Uterus (tissue), 2 donors: Measurements from ENCODE around the gene ARHGAP31.

ENCODE experiments used
- CTCF ChIP-seq, 4 experiments: fragments of 200-600 bp in 2 of 4; fragments of 450-650 bp in 2 of 4; sonication (generic) in 2 of 4; IDR thresholded peaks; one replicate each; pipeline ENCODE4 v1.5.1; 2016 to 2019; ENCODE audit warnings: antibody characterized with exemption in 4 of 4, mild to moderate bottlenecking in 2 of 4, moderate library complexity in 1 of 4
- POLR2A ChIP-seq, 2 donors: fragments of 450-650 bp; IDR thresholded peaks; one replicate each; pipeline ENCODE4 v1.6.1; 2016; ENCODE audit warnings: antibody characterized with exemption in 2 of 2, mild to moderate bottlenecking in 1 of 2, moderate library complexity in 1 of 2

- TF ChIP-seq CTCF (IDR thresholded peaks at IDR 0.05) (no peak), POLR2A (IDR thresholded peaks at IDR 0.05) (no peak)
These were observed 119.6 kb downstream of the ARHGAP31 start for GRCh38 chr3:119413603-119414280.
